Measurements from ENCODE around the gene SRPK2.
"Not testable (repeated sequence)": the region's sequence is repeated elsewhere in the genome, so short reads cannot be mapped to it uniquely, and the experiment has no call there.

SRPK2 gene

DNA sequence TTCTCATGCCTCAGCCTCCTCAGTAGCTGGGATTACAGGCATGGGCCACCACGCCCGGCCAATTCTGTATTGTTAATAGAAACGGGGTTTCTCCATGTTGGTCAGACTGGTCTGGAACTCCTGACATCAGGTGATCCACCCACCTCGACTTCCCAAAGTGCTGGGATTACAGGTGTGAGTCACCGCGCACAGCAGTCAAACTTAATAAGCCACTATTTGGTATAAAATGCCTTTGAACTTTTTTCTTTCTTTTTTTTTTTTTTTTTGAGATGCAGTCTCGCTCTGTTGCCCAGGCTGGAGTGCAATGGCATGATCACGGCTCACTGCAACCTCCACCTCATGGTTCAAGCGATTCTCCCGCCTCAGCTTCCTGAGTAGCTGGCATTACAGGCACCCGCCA is 40.5 kb downstream of the SRPK2 start:
- not testable (repeated sequence) for H3K27ac ChIP-seq (ENCODE audit: low read depth, low read length); H3K36me3 ChIP-seq (ENCODE audit: control insufficient read depth, insufficient read depth, low read length); H3K4me3 ChIP-seq (ENCODE audit: low read length); H3K27me3 ChIP-seq (ENCODE audit: control insufficient read depth, insufficient read depth, low read length); H3K9ac ChIP-seq (ENCODE audit: low read length)
- H3K4me1 ChIP-seq (ENCODE audit: control insufficient read depth, insufficient read depth, low read length), result peaks cover 13% of the 10 kb centered on the region

DNA sequence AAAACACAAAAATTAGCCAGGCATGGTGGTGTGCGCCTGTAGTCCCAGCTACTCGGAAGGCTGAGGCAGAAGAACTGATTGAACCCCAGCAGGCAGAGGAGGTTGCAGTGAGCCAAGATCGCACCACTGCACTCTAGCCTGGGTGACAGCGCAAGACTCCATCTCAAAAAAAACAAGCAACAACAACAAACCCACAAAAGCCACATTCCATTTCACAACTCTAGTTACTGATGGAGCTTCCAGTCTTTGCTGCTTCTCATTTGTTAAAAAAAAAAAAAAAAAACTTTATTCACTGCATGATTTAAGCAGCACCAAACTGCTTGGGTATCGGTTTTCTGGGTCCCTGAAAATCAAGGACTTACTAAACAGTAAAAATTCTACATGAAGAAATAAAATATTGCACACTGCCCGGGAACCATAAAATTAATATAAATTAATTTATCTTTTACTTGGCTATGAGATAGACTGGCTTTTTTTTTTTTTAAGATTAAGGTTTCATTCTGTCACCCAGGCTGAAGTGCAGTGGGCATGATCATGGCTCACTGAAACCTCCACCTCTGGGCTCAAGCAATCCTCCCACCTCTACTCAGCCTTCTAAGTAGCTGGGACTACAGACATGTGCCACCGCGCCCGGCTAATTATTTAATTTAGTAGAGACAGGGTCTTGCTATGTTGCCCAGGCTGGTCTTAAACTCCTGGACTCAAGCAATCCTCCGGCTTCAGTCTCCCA is 42.0 kb downstream of the SRPK2 start:
- Histone ChIP-seq H3K27ac (ENCODE audit: low read depth, low read length) (no peak overlapping the region), H3K27me3 (ENCODE audit: control insufficient read depth, insufficient read depth, low read length) (no peaks in the 10 kb centered on the region), H3K9ac (ENCODE audit: low read length) (no peak overlapping the region), H3K36me3 (ENCODE audit: control insufficient read depth, insufficient read depth, low read length) (no peaks in the 10 kb centered on the region), H3K4me3 (ENCODE audit: low read length) (no peak overlapping the region), H3K4me1 (ENCODE audit: control insufficient read depth, insufficient read depth, low read length) (peaks cover 6% of the 10 kb centered on the region)

DNA sequence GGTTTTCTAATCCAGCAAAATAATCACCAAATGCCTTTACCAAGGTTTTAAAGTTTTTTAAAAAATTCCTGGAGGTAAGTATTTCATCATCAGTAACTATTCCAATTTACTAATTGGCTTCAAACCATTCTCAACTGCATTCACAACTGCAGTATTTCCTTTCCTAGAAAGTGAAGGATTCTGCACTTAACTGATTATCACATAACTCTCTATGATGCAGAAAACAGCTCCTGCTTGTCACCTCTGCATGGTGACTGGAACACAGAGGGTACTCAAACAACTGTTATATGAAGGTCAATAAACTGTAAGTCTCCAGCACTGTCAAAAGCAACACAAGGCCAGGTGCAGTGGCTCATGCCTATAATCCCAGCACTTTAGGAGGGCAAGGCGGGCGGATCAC is 42.6 kb downstream of the SRPK2 start:
- Histone ChIP-seq H3K27me3 (ENCODE audit: control insufficient read depth, insufficient read depth, low read length) (no peaks in the 10 kb centered on the region), H3K27ac (ENCODE audit: low read depth, low read length) (no peak overlapping the region), H3K4me1 (ENCODE audit: control insufficient read depth, insufficient read depth, low read length) (peaks cover 5% of the 10 kb centered on the region), H3K9ac (ENCODE audit: low read length) (no peak overlapping the region), H3K4me3 (ENCODE audit: low read length) (no peak overlapping the region), H3K36me3 (ENCODE audit: control insufficient read depth, insufficient read depth, low read length) (no peaks in the 10 kb centered on the region)

GRCh38 chr7:105345725-105346124 is 43.0 kb downstream of the SRPK2 start:
- no peak overlapping the region for H3K27ac ChIP-seq (ENCODE audit: low read depth, low read length)
- H3K4me3 ChIP-seq (ENCODE audit: low read length), result no peak overlapping the region
- no peaks in the 10 kb centered on the region for H3K36me3 ChIP-seq (ENCODE audit: control insufficient read depth, insufficient read depth, low read length)
- peaks cover 5% of the 10 kb centered on the region for H3K4me1 ChIP-seq (ENCODE audit: control insufficient read depth, insufficient read depth, low read length)
- H3K9ac ChIP-seq (ENCODE audit: low read length), result no peak overlapping the region
- H3K27me3 ChIP-seq (ENCODE audit: control insufficient read depth, insufficient read depth, low read length), result no peaks in the 10 kb centered on the region

DNA sequence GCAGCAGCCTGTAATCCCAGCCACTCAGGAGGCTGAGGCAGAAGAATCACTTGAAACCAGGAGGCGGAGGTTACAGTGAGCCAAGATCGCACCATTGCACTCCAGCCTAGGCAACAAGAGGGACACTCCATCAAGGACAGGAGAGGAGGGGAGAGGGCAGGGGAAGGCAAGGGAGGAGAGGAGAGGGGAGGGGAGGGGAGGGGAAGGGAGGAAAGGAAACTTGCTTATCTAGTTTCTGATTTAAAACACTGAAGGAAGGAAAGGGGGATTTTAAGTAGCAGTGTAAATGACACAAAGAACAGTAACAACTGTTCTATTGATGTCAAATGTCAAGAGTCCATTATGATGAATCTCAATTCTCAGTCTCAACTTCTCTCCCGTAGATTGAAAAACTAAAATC is 43.7 kb downstream of the SRPK2 start:
- no peaks in the 10 kb centered on the region for H3K36me3 ChIP-seq (ENCODE audit: control insufficient read depth, insufficient read depth, low read length)
- no peak overlapping the region for H3K9ac ChIP-seq (ENCODE audit: low read length)
- no peaks in the 10 kb centered on the region for H3K27me3 ChIP-seq (ENCODE audit: control insufficient read depth, insufficient read depth, low read length)
- no peak overlapping the region for H3K4me3 ChIP-seq (ENCODE audit: low read length)
- peaks cover 5% of the 10 kb centered on the region for H3K4me1 ChIP-seq (ENCODE audit: control insufficient read depth, insufficient read depth, low read length)
- H3K27ac ChIP-seq (ENCODE audit: low read depth, low read length), result no peak overlapping the region

DNA sequence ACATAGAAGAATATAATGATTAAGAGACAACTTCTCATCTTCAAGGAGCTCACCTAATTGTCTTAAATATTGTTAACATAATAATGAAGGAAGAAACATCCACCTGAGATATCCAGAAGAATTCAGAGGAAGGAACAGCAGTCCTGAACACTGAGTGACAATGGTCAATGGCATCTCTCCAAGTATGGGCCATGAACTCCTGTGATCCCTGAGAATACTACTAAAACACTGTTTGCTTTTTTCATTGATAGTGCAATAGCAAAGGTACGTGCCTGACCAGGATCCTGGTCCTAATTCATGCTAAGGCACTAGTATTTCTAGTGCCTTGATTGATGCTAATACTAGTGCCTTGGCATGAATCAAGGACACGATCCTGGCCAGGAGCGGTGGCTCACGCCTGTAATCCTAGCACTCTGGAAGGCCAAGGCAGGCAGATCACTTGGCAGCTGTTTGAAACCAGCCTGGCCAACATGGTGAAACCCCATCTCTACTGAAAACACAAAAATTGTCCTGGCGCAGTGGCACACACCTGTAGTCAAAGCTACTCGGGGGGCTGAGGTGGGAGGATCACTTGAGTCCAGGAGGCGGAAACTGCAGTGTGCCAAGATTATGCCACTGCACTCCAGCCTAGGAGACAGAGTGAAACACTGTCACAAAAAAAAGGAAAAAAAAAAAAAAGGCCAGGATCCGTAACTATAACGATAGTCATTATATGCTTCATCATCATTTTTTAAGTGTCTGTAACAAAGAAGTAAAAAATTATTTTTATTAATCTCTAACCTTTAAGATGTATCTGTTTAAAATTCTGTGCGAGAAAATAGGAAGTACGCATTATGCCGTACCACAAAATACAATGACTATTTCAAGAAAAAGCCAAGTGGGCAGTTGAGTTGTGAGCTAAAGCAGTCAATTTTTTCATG is 49.1 kb downstream of the SRPK2 start:
- Histone ChIP-seq H3K27ac (ENCODE audit: low read depth, low read length) (no peak overlapping the region), H3K9ac (ENCODE audit: low read length) (no peak overlapping the region), H3K36me3 (ENCODE audit: control insufficient read depth, insufficient read depth, low read length) (no peaks in the 10 kb centered on the region), H3K4me3 (ENCODE audit: low read length) (no peak overlapping the region), H3K4me1 (ENCODE audit: control insufficient read depth, insufficient read depth, low read length) (no peaks in the 10 kb centered on the region), H3K27me3 (ENCODE audit: control insufficient read depth, insufficient read depth, low read length) (no peaks in the 10 kb centered on the region)

- H3K9ac ChIP-seq (ENCODE audit: low read length), result no peak overlapping the region
- no peaks in the 10 kb centered on the region for H3K27me3 ChIP-seq (ENCODE audit: control insufficient read depth, insufficient read depth, low read length)
- no peaks in the 10 kb centered on the region for H3K36me3 ChIP-seq (ENCODE audit: control insufficient read depth, insufficient read depth, low read length)
- no peaks in the 10 kb centered on the region for H3K4me1 ChIP-seq (ENCODE audit: control insufficient read depth, insufficient read depth, low read length)
- H3K27ac ChIP-seq (ENCODE audit: low read depth, low read length), result no peak overlapping the region
- no peak overlapping the region for H3K4me3 ChIP-seq (ENCODE audit: low read length)
These were observed 51.2 kb downstream of the SRPK2 start for GRCh38 chr7:105337529-105337928.

DNA sequence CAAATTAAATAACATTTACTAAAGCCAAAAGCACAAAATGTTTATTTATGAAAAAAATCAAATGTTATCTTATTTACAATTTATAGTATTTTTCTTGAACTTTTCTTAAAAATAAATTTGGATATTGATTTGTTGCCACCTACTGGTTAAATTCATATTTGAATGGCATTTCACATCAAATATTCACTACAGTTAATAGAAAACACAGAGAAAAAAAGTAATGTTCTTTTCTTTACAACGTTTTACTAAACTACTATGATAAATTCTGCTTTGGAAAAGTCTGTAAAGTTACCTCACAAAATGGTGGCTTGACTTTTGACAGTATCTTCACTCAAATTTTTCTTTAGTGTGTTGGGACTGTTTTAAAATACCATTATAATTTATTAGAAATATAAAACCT is 52.7 kb downstream of the SRPK2 start:
- no peak overlapping the region for H3K27ac ChIP-seq (ENCODE audit: low read depth, low read length)
- H3K9ac ChIP-seq (ENCODE audit: low read length), result no peak overlapping the region
- H3K4me3 ChIP-seq (ENCODE audit: low read length), result no peak overlapping the region
- no peaks in the 10 kb centered on the region for H3K4me1 ChIP-seq (ENCODE audit: control insufficient read depth, insufficient read depth, low read length)
- H3K36me3 ChIP-seq (ENCODE audit: control insufficient read depth, insufficient read depth, low read length), result no peaks in the 10 kb centered on the region
- H3K27me3 ChIP-seq (ENCODE audit: control insufficient read depth, insufficient read depth, low read length), result no peaks in the 10 kb centered on the region

GRCh38 chr7:105332661-105333060 is 56.1 kb downstream of the SRPK2 start:
- H3K27ac ChIP-seq (ENCODE audit: low read depth, low read length); H3K9ac ChIP-seq (ENCODE audit: low read length); H3K4me1 ChIP-seq (ENCODE audit: control insufficient read depth, insufficient read depth, low read length); H3K27me3 ChIP-seq (ENCODE audit: control insufficient read depth, insufficient read depth, low read length); H3K36me3 ChIP-seq (ENCODE audit: control insufficient read depth, insufficient read depth, low read length); H3K4me3 ChIP-seq (ENCODE audit: low read length): not testable (repeated sequence)

DNA sequence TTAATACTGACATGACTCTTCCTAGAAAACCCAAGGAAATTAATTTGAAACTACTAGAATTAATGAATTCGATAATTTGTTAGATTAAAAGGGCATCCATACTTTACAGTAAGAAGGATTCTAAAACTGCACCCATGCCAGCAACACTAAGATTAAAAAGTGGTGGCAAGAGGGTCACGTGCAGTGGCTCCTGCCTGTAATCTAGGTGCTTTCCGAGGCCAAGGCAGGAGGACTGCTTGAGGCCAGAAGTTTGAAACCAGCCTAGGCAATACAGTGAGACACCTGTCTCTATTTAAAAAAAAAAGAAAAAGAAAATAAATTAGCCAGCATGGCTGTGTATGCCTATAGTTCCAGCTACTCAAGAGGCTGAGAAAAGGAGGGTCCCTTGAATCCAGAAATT is 58.2 kb downstream of the SRPK2 start:
- no peaks in the 10 kb centered on the region for H3K4me1 ChIP-seq (ENCODE audit: control insufficient read depth, insufficient read depth, low read length)
- no peaks in the 10 kb centered on the region for H3K27me3 ChIP-seq (ENCODE audit: control insufficient read depth, insufficient read depth, low read length)
- no peaks in the 10 kb centered on the region for H3K36me3 ChIP-seq (ENCODE audit: control insufficient read depth, insufficient read depth, low read length)
- H3K27ac ChIP-seq (ENCODE audit: low read depth, low read length), result no peak overlapping the region
- no peak overlapping the region for H3K9ac ChIP-seq (ENCODE audit: low read length)
- no peak overlapping the region for H3K4me3 ChIP-seq (ENCODE audit: low read length)

DNA sequence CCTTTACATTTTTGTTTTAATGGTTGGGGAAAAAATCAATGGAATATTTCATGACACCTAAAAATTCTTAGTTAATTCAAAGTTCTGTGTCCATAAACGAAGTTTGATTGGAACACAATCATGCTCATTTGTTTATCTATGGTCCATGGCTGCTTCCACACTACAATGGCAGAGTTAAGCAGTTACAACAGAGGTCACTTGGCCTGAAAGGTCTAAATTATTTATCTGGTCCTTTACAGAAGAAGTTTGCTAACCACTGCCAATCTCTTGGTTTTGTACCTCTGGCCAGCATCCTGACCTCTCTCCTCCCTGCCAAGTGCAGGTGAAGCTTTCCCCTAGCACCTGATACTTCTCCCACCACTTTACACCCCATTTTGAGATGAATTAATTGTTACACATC is 61.5 kb downstream of the SRPK2 start:
- Histone ChIP-seq H3K9ac (ENCODE audit: low read length) (no peak overlapping the region), H3K27ac (ENCODE audit: low read depth, low read length) (no peak overlapping the region), H3K27me3 (ENCODE audit: control insufficient read depth, insufficient read depth, low read length) (no peaks in the 10 kb centered on the region), H3K36me3 (ENCODE audit: control insufficient read depth, insufficient read depth, low read length) (no peaks in the 10 kb centered on the region), H3K4me1 (ENCODE audit: control insufficient read depth, insufficient read depth, low read length) (no peaks in the 10 kb centered on the region), H3K4me3 (ENCODE audit: low read length) (no peak overlapping the region)

DNA sequence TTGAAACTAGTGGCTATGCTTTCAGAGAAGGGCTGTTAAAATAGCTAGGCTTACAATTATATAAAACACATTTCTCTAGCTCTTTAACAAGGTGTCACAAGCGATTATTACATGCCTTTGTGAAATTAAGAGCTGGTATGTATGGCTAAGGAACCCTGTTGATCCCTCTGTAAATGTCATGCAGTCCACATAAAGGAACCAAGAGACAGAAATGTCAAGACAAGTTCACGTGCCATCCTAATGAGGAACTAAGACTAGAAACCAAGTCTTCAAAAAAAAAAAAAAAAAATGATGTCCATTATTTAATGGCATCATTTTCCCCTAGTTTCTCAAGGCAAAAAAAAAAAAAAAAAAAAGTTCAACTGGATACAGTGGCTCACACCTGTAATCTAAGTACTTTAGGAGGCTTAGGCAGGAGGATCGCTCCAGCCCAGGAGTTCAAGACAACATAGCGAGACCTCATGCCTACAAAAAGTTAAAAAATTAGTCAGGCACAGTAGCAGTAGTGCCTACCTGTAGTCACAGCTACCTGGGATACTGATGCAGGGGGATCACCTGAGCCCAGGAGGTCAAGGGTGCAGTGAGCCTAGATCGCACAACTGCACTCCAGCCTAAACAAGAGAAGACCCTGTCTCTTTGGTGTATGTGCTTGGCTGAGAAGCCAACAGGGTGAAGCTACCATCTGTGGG is 63.4 kb downstream of the SRPK2 start:
- H3K27ac ChIP-seq (ENCODE audit: low read depth, low read length), result no peak overlapping the region
- H3K4me3 ChIP-seq (ENCODE audit: low read length), result no peak overlapping the region
- no peak overlapping the region for H3K9ac ChIP-seq (ENCODE audit: low read length)
- H3K4me1 ChIP-seq (ENCODE audit: control insufficient read depth, insufficient read depth, low read length), result no peaks in the 10 kb centered on the region
- no peaks in the 10 kb centered on the region for H3K27me3 ChIP-seq (ENCODE audit: control insufficient read depth, insufficient read depth, low read length)
- no peaks in the 10 kb centered on the region for H3K36me3 ChIP-seq (ENCODE audit: control insufficient read depth, insufficient read depth, low read length)
